Colonic mucosa (tissue), 4 donors: ENCODE data around the gene HTR2B. TPM values are rescaled to one million over a fixed set of nuclear protein-coding genes. Genes with fewer than 3 reads are reported as not detected.

ENCODE experiments used
- DNase-seq: peaks from one replicate; pipeline ENCODE4 v3.0.0-alpha.2; 2020
- H3K27ac ChIP-seq: fragments of 200-600 bp; one replicate; pipeline ENCODE4 v1.8.0; 2021
- H3K27me3 ChIP-seq: fragments of 200-600 bp; one replicate; pipeline ENCODE4 v1.8.0; 2021
- H3K36me3 ChIP-seq: fragments of 200-600 bp; one replicate; pipeline ENCODE4 v1.8.0; 2021
- H3K4me1 ChIP-seq: fragments of 200-600 bp; one replicate; pipeline ENCODE4 v1.8.0; 2021; ENCODE audit warnings: mild to moderate bottlenecking
- H3K4me3 ChIP-seq: fragments of 200-600 bp; one replicate; pipeline ENCODE4 v1.8.0; 2021
- H3K9ac ChIP-seq, 2 donors: one replicate each; pipeline ENCODE4 v1.7.0; 2013; ENCODE audit warnings: control low read depth in 2 of 2, low read depth in 2 of 2, low read length in 2 of 2
- H3K9me3 ChIP-seq: fragments of 200-600 bp; one replicate; pipeline ENCODE4 v1.8.0; 2021
- CTCF ChIP-seq: fragments of 200-600 bp; IDR thresholded peaks from one replicate; pipeline ENCODE4 v1.8.0; 2022; ENCODE audit warnings: antibody characterized with exemption, mild to moderate bottlenecking
- intact Hi-C: fragments of 100-400 bp; cut with DNase I; formaldehyde crosslinking; loops from one replicate; pipeline ENCODE4 v1.14.1; 2022
- total RNA-seq, 2 donors: library from RNA; stranded (reverse); fragmentation: NEBNext Ultra II Directional in 1 of 2; extraction: Animal tissue kit (Norgen Biotek cat#: 25700) in 1 of 2; gene quantifications; one replicate each; pipeline ENCODE4 v1.2.1, GENCODE V29; 2021
- donor health status: healthy.
- donor health status: DM: no; HTN: no; CAD: no.
- donor health status: DM: no; HTN: no; CAD: no.

The HTR2B gene
- total RNA-seq, 2 donors from 2014 or later, result 0.27 TPM; not detected in 1

- intact Hi-C loops, result no loop called here
- Histone ChIP-seq H3K4me3 (no peak overlapping the region), H3K27me3 (no peaks in the 10 kb centered on the region), H3K4me1 (no peaks in the 10 kb centered on the region), H3K9ac (no peak overlapping the region), H3K27ac (no peak overlapping the region), H3K9me3 (no peaks in the 10 kb centered on the region), H3K36me3 (no peaks in the 10 kb centered on the region)
- DNase-seq, result no peak
- no peak for TF ChIP-seq CTCF
These were observed 58.9 kb downstream of the HTR2B start for GRCh38 chr2:231065966-231066365.

- H3K27ac ChIP-seq, result no peak overlapping the region
- TF ChIP-seq CTCF, result no peak
- H3K4me3 ChIP-seq, result no peak overlapping the region
- H3K9ac ChIP-seq, result no peak overlapping the region
- DNase-seq, result no peak
- H3K27me3 ChIP-seq, result no peaks in the 10 kb centered on the region
- H3K4me1 ChIP-seq, result peaks cover 9% of the 10 kb centered on the region
- H3K9me3 ChIP-seq, result no peaks in the 10 kb centered on the region
- H3K36me3 ChIP-seq, result no peaks in the 10 kb centered on the region
- intact Hi-C loops, result no loop called here
These were observed 61.5 kb downstream of the HTR2B start for GRCh38 chr2:231063347-231063746.

GRCh38 chr2:231062776-231063175, 62.1 kb downstream of the HTR2B start:
- TF ChIP-seq CTCF, result no peak
- Histone ChIP-seq H3K36me3 (no peaks in the 10 kb centered on the region), H3K9me3 (no peaks in the 10 kb centered on the region)

GRCh38 chr2:231059756-231060155, 65.1 kb downstream of the HTR2B start:
- Histone ChIP-seq H3K9ac (no peak overlapping the region), H3K4me1 (peaks cover 14% of the 10 kb centered on the region)
- intact Hi-C loops, result no loop called here

More at GRCh38 chr2:231062776-231063175, 62.1 kb downstream of the HTR2B start:
- no peak overlapping the region for H3K27ac ChIP-seq
- H3K27me3 ChIP-seq, result no peaks in the 10 kb centered on the region
- intact Hi-C loops, result no loop called here
- H3K9ac ChIP-seq, result no peak overlapping the region
- no peak overlapping the region for H3K4me3 ChIP-seq
- no peak for DNase-seq
- peaks cover 14% of the 10 kb centered on the region for H3K4me1 ChIP-seq

GRCh38 chr2:231058761-231059550, 65.9 kb downstream of the HTR2B start:
- peaks cover 14% of the 10 kb centered on the region for H3K4me1 ChIP-seq
- H3K9ac ChIP-seq, result no peak overlapping the region

More at GRCh38 chr2:231059756-231060155, 65.1 kb downstream of the HTR2B start:
- no peak overlapping the region for H3K27ac ChIP-seq
- no peaks in the 10 kb centered on the region for H3K27me3 ChIP-seq
- no peaks in the 10 kb centered on the region for H3K9me3 ChIP-seq
- DNase-seq, result no peak
- no peak overlapping the region for H3K4me3 ChIP-seq
- no peaks in the 10 kb centered on the region for H3K36me3 ChIP-seq
- TF ChIP-seq CTCF, result no peak

More at GRCh38 chr2:231058761-231059550, 65.9 kb downstream of the HTR2B start:
- Histone ChIP-seq H3K36me3 (no peaks in the 10 kb centered on the region), H3K9me3 (no peaks in the 10 kb centered on the region), H3K27ac (no peak overlapping the region), H3K4me3 (no peak overlapping the region), H3K27me3 (no peaks in the 10 kb centered on the region)
- DNase-seq, result no peak
- intact Hi-C loops, result no loop called here
- TF ChIP-seq CTCF, result no peak

Other genes starting within 250 kb of the HTR2B start
- 1 to 10 TPM in 1 of 2 donors, under 1 TPM in 1; 0.35 to 1.0 TPM for gene GPR55, start 199.8 kb downstream of the HTR2B start, total RNA-seq
- gene SPATA3, start 128.9 kb downstream of the HTR2B start, total RNA-seq, result not detected
- 10 to 100 TPM; 44.5 to 82.5 TPM for gene C2orf72, start 87.5 kb downstream of the HTR2B start, total RNA-seq
- gene PSMD1, start 68.2 kb downstream of the HTR2B start, total RNA-seq, result 100 to 1,000 TPM in 1 of 2 donors, 10 to 100 TPM in 1; 74.1 to 114 TPM
- 10 to 100 TPM in 1 of 2 donors, 1 to 10 TPM in 1; 9.8 to 17.2 TPM for gene ARMC9, start 73.6 kb upstream of the HTR2B start, total RNA-seq